ENCODE results near the gene IL17C. TPM values are rescaled to one million over a fixed set of nuclear protein-coding genes. Genes with fewer than 3 reads are reported as not detected.

Gene IL17C
- total RNA-seq, 1 experiment from 2014 or later = 0.31 TPM

DNA sequence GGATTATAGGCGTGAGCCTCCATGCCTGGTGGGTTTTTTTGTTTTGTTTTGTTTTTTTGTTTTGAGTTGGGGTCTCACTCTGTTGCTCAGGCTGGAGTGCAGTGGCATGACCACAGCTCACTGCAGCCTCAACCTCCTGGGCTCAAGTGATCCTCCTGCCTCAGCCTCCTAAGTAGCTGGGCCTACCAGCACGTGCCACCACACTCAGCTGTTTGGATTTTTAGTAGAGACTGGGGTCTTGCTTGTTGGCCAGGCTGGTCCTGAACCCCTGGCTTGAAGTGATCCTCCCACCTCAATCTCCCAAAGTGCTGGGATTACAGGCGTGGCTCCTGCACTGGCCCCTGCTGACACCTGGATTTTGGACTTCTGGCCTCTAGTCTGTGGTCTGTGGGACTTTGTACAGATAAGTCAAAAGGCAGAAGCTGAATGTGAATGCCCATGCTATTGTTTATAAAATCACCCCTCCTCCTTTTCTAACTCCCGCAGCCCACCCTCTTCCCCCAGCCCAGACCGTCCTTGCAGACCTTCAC, 42.2 kb downstream of the IL17C start:
- no peak overlapping the region for H2AK5ac ChIP-seq (ENCODE audit: insufficient read length, low read length)
- H3K4me3 Mint-ChIP-seq = no peak overlapping the region
- H4K8ac ChIP-seq (replicated peaks; ENCODE audit: insufficient read length, low read depth, low read length) = no peak overlapping the region
- no peak overlapping the region for H3K4me2 ChIP-seq (ENCODE audit: insufficient read depth, insufficient read length, low read length)
- no peak overlapping the region for H3K27ac Mint-ChIP-seq
- H3K4me1 Mint-ChIP-seq = peaks cover 8 to 9% of the 10 kb centered on the region in 2 experiments; a peak in 3 of 4 replicates
- no peaks in the 10 kb centered on the region for H3K9me3 Mint-ChIP-seq
- H3K56ac ChIP-seq (ENCODE audit: insufficient read length, low read depth, low read length) = no peak overlapping the region
- H3K79me1 ChIP-seq (ENCODE audit: insufficient read depth, low read depth, low read length, poor library complexity, severe bottlenecking) = no peaks in the 10 kb centered on the region
- H4K20me1 ChIP-seq (ENCODE audit: control insufficient read depth, insufficient read depth, insufficient read length) = no peaks in the 10 kb centered on the region
- H3K23ac ChIP-seq (ENCODE audit: insufficient read length, low read depth, low read length) = no peak overlapping the region
- H2AFZ ChIP-seq (ENCODE audit: low read length) = no peak overlapping the region
- peaks cover 0 to 2% (median 0%) of the 10 kb centered on the region in 3 experiments; a peak in 2 of 7 replicates for H3K36me3 Mint-ChIP-seq (ENCODE audit: insufficient read depth in 1 of 3, low read depth in 3 of 3)
- H4K91ac ChIP-seq (ENCODE audit: insufficient read length, low read depth, low read length) = no peak overlapping the region
- no peak overlapping the region for H2BK120ac ChIP-seq (ENCODE audit: low read depth, low read length, poor library complexity, severe bottlenecking)
- H3K27me3 Mint-ChIP-seq (ENCODE audit: low read depth) = peaks cover 4% of the 10 kb centered on the region
- no peaks in the 10 kb centered on the region for H3K4me1 ChIP-seq (ENCODE audit: insufficient read depth, low read length)
- no peak overlapping the region for H3T11ph ChIP-seq (ENCODE audit: low read length)
- no peaks in the 10 kb centered on the region for H3K9me3 ChIP-seq (ENCODE audit: control insufficient read depth, low read depth, low read length)
- no peak overlapping the region for H2BK15ac ChIP-seq (ENCODE audit: low read depth, low read length)
- TF ChIP-seq, protein P1, sequence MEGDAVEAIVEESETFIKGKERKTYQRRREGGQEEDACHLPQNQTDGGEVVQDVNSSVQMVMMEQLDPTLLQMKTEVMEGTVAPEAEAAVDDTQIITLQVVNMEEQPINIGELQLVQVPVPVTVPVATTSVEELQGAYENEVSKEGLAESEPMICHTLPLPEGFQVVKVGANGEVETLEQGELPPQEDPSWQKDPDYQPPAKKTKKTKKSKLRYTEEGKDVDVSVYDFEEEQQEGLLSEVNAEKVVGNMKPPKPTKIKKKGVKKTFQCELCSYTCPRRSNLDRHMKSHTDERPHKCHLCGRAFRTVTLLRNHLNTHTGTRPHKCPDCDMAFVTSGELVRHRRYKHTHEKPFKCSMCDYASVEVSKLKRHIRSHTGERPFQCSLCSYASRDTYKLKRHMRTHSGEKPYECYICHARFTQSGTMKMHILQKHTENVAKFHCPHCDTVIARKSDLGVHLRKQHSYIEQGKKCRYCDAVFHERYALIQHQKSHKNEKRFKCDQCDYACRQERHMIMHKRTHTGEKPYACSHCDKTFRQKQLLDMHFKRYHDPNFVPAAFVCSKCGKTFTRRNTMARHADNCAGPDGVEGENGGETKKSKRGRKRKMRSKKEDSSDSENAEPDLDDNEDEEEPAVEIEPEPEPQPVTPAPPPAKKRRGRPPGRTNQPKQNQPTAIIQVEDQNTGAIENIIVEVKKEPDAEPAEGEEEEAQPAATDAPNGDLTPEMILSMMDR (conservative IDR thresholded peaks at IDR 0.05) = no peak
- no peak overlapping the region for H2BK12ac ChIP-seq (ENCODE audit: insufficient read length, low read depth, low read length)
- H3K18ac ChIP-seq (ENCODE audit: insufficient read length, low read depth, low read length) = no peak overlapping the region
- no peak overlapping the region for H3K9ac ChIP-seq (ENCODE audit: extremely low read depth, insufficient read length, low read length)
- no peak overlapping the region for H2BK20ac ChIP-seq (ENCODE audit: low read depth, low read length, poor library complexity, severe bottlenecking)
- DNase-seq = no peak
- no peaks in the 10 kb centered on the region; the same call in 1 of the 2 replicates for H3K27me3 ChIP-seq (ENCODE audit: insufficient read depth, low read length)
- no peak overlapping the region for H4K5ac ChIP-seq (ENCODE audit: insufficient read length, low read depth, low read length)
- no peak overlapping the region for H3K14ac ChIP-seq (ENCODE audit: insufficient read depth, low read length)
- no peak overlapping the region for H2BK5ac ChIP-seq (ENCODE audit: insufficient read length, low read length)
- peaks cover 7% of the 10 kb centered on the region for H3K23me2 ChIP-seq (ENCODE audit: insufficient read length, low read depth, low read length, poor library complexity, severe bottlenecking)
- no peaks in the 10 kb centered on the region for H3K79me2 ChIP-seq (ENCODE audit: insufficient read depth, low read length)
- H3K4ac ChIP-seq (ENCODE audit: low read depth, low read length) = no peak overlapping the region
- H3K27ac ChIP-seq (ENCODE audit: insufficient read length, low read depth, low read length) = no peak overlapping the region
- WGBS (ENCODE audit: extremely low coverage, insufficient read length, low lambda C conversion rate) = no CpG with 5 or more reads among the region's 5 CpGs

Measured in H9 (cell line).